Activated CD4-positive, alpha-beta memory T cell treated with anti-CD3 and anti-CD28 coated beads, Interleukin-2, amount 10 ng/mL, durations not matched to agents 7 days and 5 days (primary cell): Measurements from ENCODE around the gene CORO6. TPM values are rescaled to one million over a fixed set of nuclear protein-coding genes. Genes with fewer than 3 reads are reported as not detected.

Experiments used
- CTCF ChIA-PET: fragments of 350-600 bp; sonication (Branson Sonifier 250); formaldehyde crosslinking; loops from one replicate; lab custom pipeline; 2021; ENCODE audit warnings: antibody characterized with exemption, inconsistent platforms; lab: Charles Lee
- POLR2A ChIA-PET: fragments of 350-600 bp; sonication (Branson Sonifier 250); formaldehyde crosslinking; loops from one replicate; lab custom pipeline; 2021; ENCODE audit warnings: antibody characterized with exemption; lab: Charles Lee
- DNase-seq: peaks from one replicate; pipeline ENCODE4 v3.0.0-alpha.2; 2020
- H3K27ac Mint-ChIP-seq: one replicate; pipeline ENCODE4 v1.8.0; 2021; ENCODE audit warnings: mild to moderate bottlenecking, mixed read lengths
- H3K27me3 Mint-ChIP-seq: one replicate; pipeline ENCODE4 v1.8.0; 2021; ENCODE audit warnings: mixed read lengths
- H3K36me3 Mint-ChIP-seq: one replicate; pipeline ENCODE4 v1.8.0; 2021; ENCODE audit warnings: low read depth, mixed read lengths
- H3K4me1 Mint-ChIP-seq: one replicate; pipeline ENCODE4 v1.8.0; 2021; ENCODE audit warnings: mixed read lengths
- H3K4me3 Mint-ChIP-seq: one replicate; pipeline ENCODE4 v1.8.0; 2021; ENCODE audit warnings: mild to moderate bottlenecking, mixed read lengths
- H3K9me3 Mint-ChIP-seq: one replicate; pipeline ENCODE4 v1.8.0; 2021; ENCODE audit warnings: mixed read lengths
- total RNA-seq, 2 experiments: library from RNA; stranded (reverse); gene quantifications; one replicate each; pipeline ENCODE4 v1.2.3, GENCODE V29; 2021

CORO6 gene
- total RNA-seq, 2 experiments from 2014 or later, result 5.3 to 5.6 TPM

DNA sequence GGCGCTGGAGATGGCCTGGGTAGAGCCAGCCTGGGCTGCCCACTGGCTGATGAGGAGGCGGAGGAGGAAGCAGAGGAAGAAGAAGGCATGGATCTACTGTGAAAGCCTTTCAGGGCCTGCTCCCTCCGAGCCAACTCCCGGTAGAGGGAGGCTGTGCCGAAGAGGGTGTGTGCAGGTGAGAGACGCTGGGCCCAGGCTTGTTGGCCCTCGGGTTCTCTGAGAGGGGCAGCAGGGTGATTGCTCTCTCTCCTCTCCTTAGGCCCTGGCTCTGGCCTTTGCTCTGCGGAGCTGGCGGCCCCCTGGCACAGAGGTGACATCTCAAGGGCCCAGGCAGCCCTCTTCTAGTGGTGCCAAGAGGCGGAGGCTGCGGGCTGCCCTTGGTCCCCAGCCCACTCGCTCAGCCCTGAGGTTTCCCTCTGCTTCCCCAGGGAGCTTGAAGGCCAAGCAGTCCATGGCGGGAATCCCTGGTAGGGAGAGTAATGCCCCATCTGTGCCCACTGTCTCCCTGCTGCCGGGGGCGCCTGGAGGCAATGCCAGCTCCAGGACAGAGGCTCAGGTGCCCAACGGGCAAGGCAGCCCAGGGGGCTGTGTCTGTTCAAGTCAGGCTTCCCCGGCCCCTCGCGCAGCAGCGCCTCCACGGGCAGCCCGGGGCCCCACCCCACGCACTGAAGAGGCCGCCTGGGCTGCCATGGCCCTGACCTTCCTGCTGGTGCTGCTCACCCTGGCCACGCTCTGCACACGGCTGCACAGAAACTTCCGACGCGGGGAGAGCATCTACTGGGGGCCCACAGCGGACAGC, 50.6 kb downstream of the CORO6 start:
- H3K27me3 Mint-ChIP-seq, result no peaks in the 10 kb centered on the region
- H3K9me3 Mint-ChIP-seq, result no peaks in the 10 kb centered on the region
- H3K4me1 Mint-ChIP-seq, result peaks cover 14% of the 10 kb centered on the region
- ChIA-PET POLR2A (interaction anchor here (0.6 to 8.0 kb wide), 4 partner anchors 17 to 104 kb away, joined by 4 to 41 read pairs (median 22); partner anchors contain the start of gene ANKRD13B), CTCF (interaction anchor here (1.0 to 7.1 kb wide), 11 partner anchors 10 to 202 kb away, joined by 3 to 64 read pairs (median 6); partner anchors contain the start of gene ANKRD13B)
- peaks cover 35% of the 10 kb centered on the region for H3K36me3 Mint-ChIP-seq
- no peak overlapping the region for H3K27ac Mint-ChIP-seq
- no peak overlapping the region for H3K4me3 Mint-ChIP-seq
- DNase-seq, result no peak

DNA sequence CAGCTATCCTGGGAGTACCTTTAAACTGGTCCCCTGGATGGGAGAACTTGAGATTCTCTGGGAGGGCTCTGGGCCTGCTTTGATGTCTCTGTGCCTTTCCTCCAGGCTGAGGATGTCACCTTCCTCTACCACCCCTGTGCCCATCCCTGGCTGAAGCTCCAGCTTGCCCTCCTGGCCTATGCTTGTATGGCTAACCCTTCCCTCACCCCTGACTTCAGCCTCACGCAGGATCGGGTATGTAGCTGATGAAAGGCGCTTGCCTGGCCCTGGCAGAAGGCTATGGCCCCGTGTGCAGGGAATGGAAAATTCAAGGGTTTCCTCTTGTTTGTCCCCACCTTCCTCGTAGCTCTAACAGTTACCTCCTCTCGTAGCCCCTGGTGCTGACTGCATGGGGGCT, 51.2 kb downstream of the CORO6 start:
- Mint-ChIP-seq H3K9me3 (no peaks in the 10 kb centered on the region), H3K36me3 (peaks cover 35% of the 10 kb centered on the region), H3K4me1 (peaks cover 14% of the 10 kb centered on the region), H3K4me3 (no peak overlapping the region), H3K27ac (no peak overlapping the region), H3K27me3 (no peaks in the 10 kb centered on the region)
- CTCF ChIA-PET, result interaction anchor here (1.0 to 7.1 kb wide), 5 partner anchors 15 to 202 kb away, joined by 3 to 64 read pairs (median 7); partner anchors contain the start of gene ANKRD13B
- no peak for DNase-seq
- POLR2A ChIA-PET, result interaction anchor here (0.6 to 8.0 kb wide), 3 partner anchors 21 to 104 kb away, joined by 4 to 41 read pairs (median 36); partner anchors contain the start of gene ANKRD13B

DNA sequence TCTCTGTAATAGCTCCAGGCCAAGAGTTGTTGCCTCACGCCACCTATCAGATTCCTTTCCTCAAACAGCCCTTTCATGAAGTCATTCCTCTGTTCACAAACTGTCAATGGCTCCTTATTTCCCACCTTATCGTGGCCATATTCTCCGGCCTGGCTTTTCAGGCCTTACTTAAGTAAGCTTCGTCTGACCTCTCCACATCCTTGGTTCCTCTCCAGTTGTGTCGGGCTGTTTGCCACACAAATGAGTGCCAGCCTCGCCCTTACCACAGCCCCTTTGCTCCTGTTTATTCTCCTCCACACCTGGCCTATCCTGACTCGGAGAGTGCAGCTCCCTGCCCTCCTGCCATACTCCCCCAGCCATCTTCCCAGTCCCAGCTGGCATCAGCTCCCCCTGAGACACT, 52.2 kb downstream of the CORO6 start:
- POLR2A ChIA-PET, result interaction anchor here (0.8 to 9.3 kb wide), 4 partner anchors 22 to 209 kb away, joined by 4 to 107 read pairs (median 23); partner anchors contain the start of gene ANKRD13B
- CTCF ChIA-PET, result interaction anchor here (0.7 to 7.1 kb wide), 6 partner anchors 18 to 201 kb away, joined by 3 to 64 read pairs (median 4); no protein-coding TSS in a partner anchor
- DNase-seq, result peak; percentile 15
- Mint-ChIP-seq H3K4me1 (peaks cover 21% of the 10 kb centered on the region), H3K9me3 (no peaks in the 10 kb centered on the region), H3K27ac (no peak overlapping the region), H3K4me3 (peak overlapping the region; percentile 11), H3K36me3 (peaks cover 39% of the 10 kb centered on the region), H3K27me3 (no peaks in the 10 kb centered on the region)

DNA sequence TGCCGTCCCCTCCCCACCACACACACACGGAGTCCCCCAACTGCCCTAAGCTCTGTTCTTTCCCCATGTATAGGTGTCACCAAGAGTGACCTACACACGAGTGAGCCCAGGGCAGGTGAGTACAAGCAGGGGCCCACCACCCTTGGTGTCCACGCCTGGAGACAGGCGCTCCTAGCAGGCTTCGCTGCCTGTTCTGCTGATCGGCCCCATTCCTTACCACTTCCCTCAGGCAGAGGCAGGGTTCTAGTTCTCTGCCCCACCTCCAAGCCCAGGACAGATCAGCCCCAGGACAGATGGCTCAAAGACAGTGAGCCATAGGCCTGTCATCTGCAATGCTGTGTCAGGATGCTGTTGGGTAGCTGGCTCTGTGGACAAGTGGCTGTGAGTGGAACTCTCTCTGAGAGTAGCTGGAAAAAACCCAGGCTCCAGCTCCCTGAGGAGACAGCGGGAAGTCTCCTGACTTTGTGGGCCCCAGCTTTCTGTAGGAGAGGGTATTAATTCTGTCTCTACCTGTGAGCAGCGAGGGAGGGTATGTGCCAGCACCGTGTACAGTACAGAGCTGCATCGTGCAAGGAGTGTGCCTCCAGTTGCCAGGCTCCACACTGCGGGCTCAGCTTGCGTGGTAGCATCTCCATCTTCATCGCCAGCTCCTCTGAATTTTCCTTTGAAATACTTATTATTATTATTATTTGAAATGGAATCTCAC, 53.3 kb downstream of the CORO6 start:
- peak; percentile 18 for DNase-seq
- Mint-ChIP-seq H3K36me3 (peaks cover 35% of the 10 kb centered on the region), H3K27me3 (no peaks in the 10 kb centered on the region), H3K4me1 (peaks cover 29% of the 10 kb centered on the region), H3K9me3 (no peaks in the 10 kb centered on the region), H3K4me3 (peak overlapping the region; percentile 83), H3K27ac (peak overlapping the region; percentile 59)
- POLR2A ChIA-PET, result interaction anchor here (0.8 to 9.3 kb wide), 6 partner anchors 19 to 208 kb away, joined by 4 to 107 read pairs (median 5); partner anchors contain the start of gene ANKRD13B
- CTCF ChIA-PET, result interaction anchor here (1.0 to 7.1 kb wide), 7 partner anchors 10 to 200 kb away, joined by 3 to 64 read pairs (median 4); no protein-coding TSS in a partner anchor

- Mint-ChIP-seq H3K27me3 (no peaks in the 10 kb centered on the region), H3K27ac (peak within 1 kb of the TSS; percentile 96)
- POLR2A ChIA-PET, result interaction anchor here (0.6 to 9.3 kb wide), 15 partner anchors 12 to 870 kb away, joined by 3 to 107 read pairs (median 5); partner anchors contain the start of genes ANKRD13B and NSRP1
Observed at GRCh38 chr17:29568331-29569244, 54.1 kb downstream of the CORO6 start, which contains the start of gene TP53I13. Gene TP53I13, plus strand, starts transcription at chr17:29568701. Its CDS starts 58 bp downstream, at chr17:29568759.

DNA sequence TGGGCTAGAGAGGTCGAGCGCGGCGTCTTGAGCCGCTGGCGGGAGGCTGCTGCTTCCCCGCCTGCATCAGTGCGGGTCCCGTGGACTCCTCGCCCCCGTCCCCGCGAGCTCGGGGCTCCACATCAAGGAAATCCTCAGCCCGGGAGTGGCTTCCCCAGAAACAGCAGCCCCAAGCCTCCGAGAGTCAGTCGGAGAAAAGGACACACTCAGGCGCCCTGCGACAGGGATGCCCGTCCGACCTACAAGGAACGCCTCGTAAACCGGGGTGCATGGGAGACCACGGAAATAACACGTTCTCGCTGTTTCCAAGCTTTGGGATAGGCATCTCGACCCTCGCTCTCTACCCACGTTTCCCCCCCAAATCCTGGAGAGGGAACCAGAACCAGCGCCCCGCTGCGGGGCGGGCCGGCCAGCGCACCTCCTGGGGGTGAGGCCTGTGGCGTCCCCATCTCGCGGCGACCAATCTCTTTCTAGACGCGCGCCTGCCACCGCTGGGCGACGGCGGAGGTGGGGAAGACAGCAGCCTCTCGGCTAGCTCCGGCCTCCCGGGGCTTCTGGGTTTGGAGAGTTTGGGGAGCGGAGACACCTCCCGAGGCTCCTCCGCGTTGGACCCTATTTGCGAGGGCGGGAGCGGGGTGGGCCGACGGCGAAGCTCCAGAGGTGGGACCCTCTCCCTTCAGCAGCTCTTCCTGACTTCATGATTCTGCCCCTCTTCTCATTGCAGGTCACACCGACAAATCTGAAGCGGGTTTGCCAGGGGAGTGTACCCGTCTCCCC, 55.0 kb downstream of the CORO6 start:
- POLR2A ChIA-PET, result interaction anchor here (0.6 to 9.3 kb wide), 18 partner anchors 12 to 871 kb away, joined by 3 to 107 read pairs (median 4); partner anchors contain the start of genes ANKRD13B, CORO6, NSRP1 and SSH2
- Mint-ChIP-seq H3K36me3 (peaks cover 32% of the 10 kb centered on the region), H3K9me3 (no peaks in the 10 kb centered on the region), H3K4me1 (peaks cover 39% of the 10 kb centered on the region), H3K27ac (peak overlapping the region; percentile 96), H3K4me3 (peak overlapping the region; percentile 92), H3K27me3 (no peaks in the 10 kb centered on the region)
- DNase-seq, result peak; percentile 86
- CTCF ChIA-PET, result interaction anchor here (0.6 to 7.1 kb wide), 10 partner anchors 13 to 385 kb away, joined by 3 to 64 read pairs (median 3); partner anchors contain the start of gene SSH2

More at GRCh38 chr17:29568331-29569244, 54.1 kb downstream of the CORO6 start, which contains the start of gene TP53I13:
- CTCF ChIA-PET, result interaction anchor here (0.9 to 7.1 kb wide), 9 partner anchors 11 to 361 kb away, joined by 3 to 64 read pairs (median 4); partner anchors contain the start of gene SSH2
- DNase-seq, result peak; percentile 91
- H3K4me3 Mint-ChIP-seq, result peak within 1 kb of the TSS; percentile 92
- H3K9me3 Mint-ChIP-seq, result no peaks in the 10 kb centered on the region
- H3K36me3 Mint-ChIP-seq, result peaks cover 35% of the 10 kb centered on the region
- peaks cover 36% of the 10 kb centered on the region for H3K4me1 Mint-ChIP-seq

DNA sequence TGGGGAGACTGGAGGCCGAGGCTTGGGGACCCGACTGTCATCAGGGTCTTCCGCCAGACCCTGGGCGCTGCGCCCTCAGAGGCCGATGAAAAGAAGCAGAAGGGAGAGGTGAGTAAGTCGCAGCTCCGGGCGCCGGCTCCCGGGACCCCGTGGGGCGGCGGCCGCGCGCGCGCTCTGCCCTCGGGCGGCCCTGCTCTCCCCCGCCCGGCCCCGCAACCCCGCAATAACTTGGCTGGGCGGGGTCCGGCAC, 55.5 kb downstream of the CORO6 start:
- no peak for DNase-seq
- Mint-ChIP-seq H3K4me3 (peak overlapping the region; percentile 92), H3K4me1 (peaks cover 43% of the 10 kb centered on the region), H3K9me3 (no peaks in the 10 kb centered on the region), H3K27ac (peak overlapping the region; percentile 96), H3K36me3 (peaks cover 37% of the 10 kb centered on the region), H3K27me3 (no peaks in the 10 kb centered on the region)
- ChIA-PET CTCF (interaction anchor here (0.9 to 7.1 kb wide), 7 partner anchors 14 to 197 kb away, joined by 3 to 64 read pairs (median 4); no protein-coding TSS in a partner anchor), POLR2A (interaction anchor here (1.1 to 9.3 kb wide), 16 partner anchors 11 to 618 kb away, joined by 3 to 107 read pairs (median 6); partner anchors contain the start of genes ANKRD13B, CORO6, NSRP1 and NUFIP2)

DNA sequence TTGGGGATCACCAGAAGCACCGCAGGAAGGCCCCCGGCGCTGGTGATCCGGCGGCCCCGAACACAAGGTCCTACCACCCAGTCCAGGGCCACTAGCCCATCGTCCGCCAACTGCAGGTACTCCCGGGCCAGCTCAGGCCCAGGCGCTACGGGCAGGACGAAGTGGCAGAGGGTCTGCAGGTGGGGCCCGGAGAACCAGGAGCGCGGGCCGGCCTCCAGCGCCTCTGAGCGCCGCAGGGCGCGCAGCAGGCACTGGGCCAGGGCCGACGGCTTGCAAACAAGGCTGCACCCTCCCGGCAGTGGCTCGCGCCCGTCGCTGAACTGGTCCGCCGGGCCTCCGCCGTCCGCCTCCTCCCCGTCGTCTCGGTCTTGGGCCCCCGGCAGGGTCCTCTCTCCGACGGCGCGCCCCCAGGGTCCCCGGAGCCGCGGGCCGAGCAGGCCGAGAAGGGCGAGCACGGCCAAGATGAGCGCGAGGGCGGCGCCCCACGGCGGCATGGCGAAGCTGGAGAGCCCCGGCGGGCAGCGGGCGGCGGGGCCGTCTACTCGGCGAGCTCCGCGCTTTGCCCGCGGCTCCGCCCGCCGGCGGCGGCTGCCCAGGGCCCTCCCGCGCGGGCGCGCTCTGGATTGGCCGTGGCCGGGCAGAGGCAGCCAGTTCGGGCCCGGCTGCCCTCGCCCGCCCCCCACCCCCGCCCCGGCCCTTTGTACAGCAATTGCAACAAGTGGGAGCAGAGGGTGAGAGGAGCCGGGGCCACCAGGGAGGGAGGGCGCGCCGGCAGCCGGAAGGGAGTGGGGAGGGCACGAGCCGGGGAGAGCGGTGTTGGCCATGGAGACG, 56.0 kb downstream of the CORO6 start, which contains the start of gene ABHD15:
TSS of gene ABHD15 (minus strand) at position 565 of the 831 bp plus-strand sequence. CDS start at position 494, 71 bp downstream.
- Mint-ChIP-seq H3K27ac (peak within 1 kb of the TSS; percentile 98), H3K36me3 (peaks cover 43% of the 10 kb centered on the region), H3K27me3 (no peaks in the 10 kb centered on the region), H3K4me3 (peak within 1 kb of the TSS; percentile 94), H3K4me1 (peaks cover 49% of the 10 kb centered on the region), H3K9me3 (no peaks in the 10 kb centered on the region)
- CTCF ChIA-PET, result interaction anchor here (1.0 to 7.1 kb wide), 12 partner anchors 10 to 197 kb away, joined by 3 to 64 read pairs (median 5); no protein-coding TSS in a partner anchor
- peak; percentile 68 for DNase-seq
- POLR2A ChIA-PET, result interaction anchor here (1.2 to 9.3 kb wide), 21 partner anchors 11 to 617 kb away, joined by 3 to 107 read pairs (median 6); partner anchors contain the start of genes ANKRD13B, CORO6, NUFIP2 and SSH2

DNA sequence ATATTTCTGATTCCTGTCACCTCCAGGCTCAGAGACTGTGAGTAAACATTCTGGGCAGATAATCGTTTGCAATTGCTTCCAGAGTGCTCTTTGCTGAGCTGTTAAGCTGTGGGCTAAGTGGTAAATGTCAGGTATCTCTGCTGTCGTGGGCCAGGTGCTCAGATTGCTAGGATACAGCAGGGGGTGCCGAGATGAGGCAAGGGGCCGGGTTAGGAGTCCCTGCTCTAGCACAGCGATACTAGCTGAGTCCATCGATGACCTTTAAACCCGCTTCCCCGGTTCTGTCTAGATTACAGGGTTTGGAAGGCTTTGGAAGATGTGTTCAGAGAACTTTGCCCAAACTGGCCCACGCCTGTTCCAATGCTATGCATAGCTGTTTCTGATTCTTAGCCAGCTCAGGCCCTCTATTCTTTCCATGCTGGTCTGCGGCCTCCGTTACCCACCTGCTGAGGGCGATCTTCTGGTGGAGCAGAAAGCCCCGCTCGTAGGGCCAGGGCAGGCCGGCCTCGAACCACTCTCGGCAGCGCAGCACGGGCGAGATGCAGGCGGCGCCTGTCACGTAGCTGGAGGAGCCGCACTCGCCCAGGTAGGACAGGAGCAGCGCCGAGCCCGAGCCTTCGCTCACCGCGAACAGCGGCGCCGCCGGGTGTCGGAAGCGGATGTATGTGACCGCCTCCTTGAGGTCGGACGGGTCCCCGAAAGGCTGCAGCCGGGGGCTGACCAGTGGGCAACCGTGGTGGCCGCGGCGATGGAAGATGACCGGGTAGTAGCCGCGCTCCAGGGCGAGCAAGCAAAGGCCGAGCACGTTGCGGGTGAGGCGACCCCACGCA, 56.9 kb downstream of the CORO6 start:
- peaks cover 48% of the 10 kb centered on the region for H3K4me1 Mint-ChIP-seq

More for the DNA sequence above, 56.9 kb downstream of the CORO6 start:
- ChIA-PET CTCF (interaction anchor here (1.0 to 7.1 kb wide), 9 partner anchors 9 to 196 kb away, joined by 3 to 64 read pairs (median 7); no protein-coding TSS in a partner anchor), POLR2A (interaction anchor here (1.2 to 9.3 kb wide), 16 partner anchors 10 to 552 kb away, joined by 3 to 107 read pairs (median 8); partner anchors contain the start of genes ANKRD13B, CORO6, NUFIP2 and SSH2)
- Mint-ChIP-seq H3K27me3 (no peaks in the 10 kb centered on the region), H3K27ac (peak overlapping the region; percentile 98), H3K4me3 (peak overlapping the region; percentile 94), H3K36me3 (peaks cover 42% of the 10 kb centered on the region), H3K9me3 (no peaks in the 10 kb centered on the region)
- peak; percentile 76 for DNase-seq
